Measurements from ENCODE around the gene AVPI1. TPM values are rescaled to one million over a fixed set of nuclear protein-coding genes. Genes with fewer than 3 reads are reported as not detected.
"Not testable (repeated sequence)": the region's sequence is repeated elsewhere in the genome, so short reads cannot be mapped to it uniquely, and the experiment has no call there.

AVPI1 gene
- total RNA-seq, 2 experiments from 2014 or later, result 1.8 to 1.9 TPM

GRCh38 chr10:97708167-97708566 lies 21.1 kb upstream of the AVPI1 start:
- H3K27me3 Mint-ChIP-seq, result peaks cover 36% of the 10 kb centered on the region
- ChIA-PET POLR2A (interaction anchor here (1.6 kb wide), 1 partner anchor 28 kb away, joined by 3 read pairs; the partner anchor contains the start of gene ZFYVE27), CTCF (interaction anchor here (0.9 to 5.4 kb wide), 5 partner anchors 11 to 333 kb away, joined by 3 to 111 read pairs (median 7); partner anchors contain the start of genes AVPI1 and ZFYVE27)
- H3K9me3 Mint-ChIP-seq, result no peaks in the 10 kb centered on the region
- no peak overlapping the region for H3K4me3 Mint-ChIP-seq
- H3K4me1 Mint-ChIP-seq, result peaks cover 7% of the 10 kb centered on the region
- no peak for DNase-seq
- no peaks in the 10 kb centered on the region for H3K36me3 Mint-ChIP-seq (ENCODE audit: low read depth)
- H3K27ac Mint-ChIP-seq, result no peak overlapping the region

DNA sequence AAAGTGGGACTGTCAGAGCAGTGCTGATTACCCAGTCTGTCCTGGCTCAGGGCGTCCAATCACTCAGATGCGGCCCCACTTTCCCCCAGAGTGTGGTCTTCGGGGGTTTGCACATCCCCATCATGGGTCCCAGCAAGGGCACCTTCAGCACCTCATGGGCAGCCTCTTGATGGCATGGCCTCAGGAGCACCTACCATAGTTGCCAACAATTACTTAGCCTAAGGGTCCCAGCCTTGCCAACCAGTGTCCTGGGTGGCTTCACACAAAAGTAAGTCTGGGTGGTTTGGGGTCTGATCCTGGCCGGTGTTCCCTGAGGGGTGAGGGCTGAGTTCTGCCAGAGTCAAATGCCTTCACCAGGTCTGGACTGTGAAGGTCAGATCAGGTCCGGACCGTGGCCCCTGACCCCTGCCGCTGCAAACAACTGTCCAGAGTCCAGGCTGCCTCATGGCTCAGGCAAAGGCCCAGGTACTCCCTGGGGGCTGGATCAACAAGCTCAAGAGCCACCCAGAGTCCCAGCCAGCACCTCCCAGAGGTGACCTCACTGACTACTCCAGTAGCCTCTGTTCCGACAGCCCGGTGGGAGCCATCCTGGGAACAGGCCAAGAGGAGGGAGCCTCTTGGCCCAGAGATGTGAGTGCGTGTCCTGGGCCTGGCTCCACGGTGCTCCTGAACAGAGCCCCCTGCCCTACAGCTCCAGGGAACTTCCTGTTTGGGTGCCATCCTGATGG lies 20.3 kb upstream of the AVPI1 start:
- no peak for DNase-seq
- ChIA-PET CTCF (interaction anchor here (1.4 to 5.4 kb wide), 3 partner anchors 10 to 25 kb away, joined by 5 to 111 read pairs (median 7); partner anchors contain the start of genes AVPI1 and ZFYVE27), POLR2A (no interaction called here)
- Mint-ChIP-seq H3K4me1 (peaks cover 3% of the 10 kb centered on the region), H3K27ac (no peak overlapping the region), H3K36me3 (ENCODE audit: low read depth) (no peaks in the 10 kb centered on the region), H3K27me3 (peaks cover 35% of the 10 kb centered on the region), H3K4me3 (no peak overlapping the region), H3K9me3 (no peaks in the 10 kb centered on the region)

DNA sequence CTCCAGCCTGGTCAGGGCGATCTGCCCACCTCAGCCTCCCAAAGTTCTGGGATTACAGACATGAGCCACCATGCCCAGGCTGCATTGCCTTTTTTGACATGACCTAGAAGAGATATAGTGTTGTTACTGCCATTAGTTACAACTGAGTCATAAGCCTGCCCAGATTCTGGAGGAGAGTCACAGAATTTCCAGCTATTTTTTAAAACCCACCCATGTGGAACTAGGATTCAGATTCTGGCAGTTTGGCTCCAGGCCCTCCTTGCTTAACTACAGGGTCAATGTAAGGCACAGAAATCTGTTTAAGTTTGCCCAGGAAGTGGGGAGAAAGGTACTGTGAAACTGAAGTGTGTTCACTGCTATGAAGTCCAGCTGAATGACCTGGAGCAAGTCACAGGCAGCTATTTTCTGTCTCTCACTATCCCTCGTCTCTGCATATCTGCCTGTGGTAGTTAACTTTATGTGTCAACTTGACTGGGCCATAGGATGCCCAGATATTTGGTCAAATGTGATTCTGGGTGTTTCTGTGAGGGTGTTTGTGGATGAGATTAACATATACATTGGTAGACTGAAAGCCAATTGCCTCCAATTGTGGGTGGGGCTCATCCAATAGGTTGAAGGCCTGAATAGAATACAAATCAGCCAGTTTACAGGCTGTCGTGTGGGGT lies 18.1 kb upstream of the AVPI1 start:
- CTCF ChIA-PET, result interaction anchor here (0.6 to 5.4 kb wide), 5 partner anchors 11 to 396 kb away, joined by 3 to 111 read pairs (median 5); partner anchors contain the start of gene ZFYVE27
- no peak overlapping the region for H3K4me3 Mint-ChIP-seq
- H3K36me3 Mint-ChIP-seq (ENCODE audit: low read depth), result no peaks in the 10 kb centered on the region
- H3K27ac Mint-ChIP-seq, result no peak overlapping the region
- peaks cover 29% of the 10 kb centered on the region for H3K27me3 Mint-ChIP-seq
- POLR2A ChIA-PET, result no interaction called here
- H3K9me3 Mint-ChIP-seq, result no peaks in the 10 kb centered on the region
- no peak for DNase-seq
- H3K4me1 Mint-ChIP-seq, result peaks cover 1% of the 10 kb centered on the region

- H3K9me3 Mint-ChIP-seq, result no peaks in the 10 kb centered on the region
- peaks cover 24% of the 10 kb centered on the region for H3K27me3 Mint-ChIP-seq
- ChIA-PET CTCF (interaction anchor here (0.6 to 4.2 kb wide), 8 partner anchors 12 to 900 kb away, joined by 3 to 44 read pairs (median 4); partner anchors contain the start of gene ZFYVE27), POLR2A (interaction anchor here (1.1 kb wide), 1 partner anchor 9 kb away, joined by 4 read pairs; the partner anchor contains the start of gene MARVELD1)
- no peak overlapping the region for H3K27ac Mint-ChIP-seq
- H3K36me3 Mint-ChIP-seq (ENCODE audit: low read depth), result no peaks in the 10 kb centered on the region
- no peak for DNase-seq
- peaks cover 1% of the 10 kb centered on the region for H3K4me1 Mint-ChIP-seq
- no peak overlapping the region for H3K4me3 Mint-ChIP-seq
Measured at GRCh38 chr10:97704341-97704740, 17.3 kb upstream of the AVPI1 start.

GRCh38 chr10:97703398-97704067 lies 16.5 kb upstream of the AVPI1 start:
- ChIA-PET CTCF (interaction anchor here (0.6 to 4.2 kb wide), 12 partner anchors 8 to 166 kb away, joined by 3 to 44 read pairs (median 6); partner anchors contain the start of genes AVPI1, MARVELD1 and ZFYVE27), POLR2A (interaction anchor here (1.1 kb wide), 1 partner anchor 10 kb away, joined by 4 read pairs; the partner anchor contains the start of gene MARVELD1)
- H3K27me3 Mint-ChIP-seq, result peaks cover 18% of the 10 kb centered on the region
- no peaks in the 10 kb centered on the region for H3K36me3 Mint-ChIP-seq (ENCODE audit: low read depth)
- H3K27ac Mint-ChIP-seq, result no peak overlapping the region
- no peaks in the 10 kb centered on the region for H3K9me3 Mint-ChIP-seq
- H3K4me1 Mint-ChIP-seq, result peaks cover 1% of the 10 kb centered on the region
- H3K4me3 Mint-ChIP-seq, result no peak overlapping the region
- no peak for DNase-seq

DNA sequence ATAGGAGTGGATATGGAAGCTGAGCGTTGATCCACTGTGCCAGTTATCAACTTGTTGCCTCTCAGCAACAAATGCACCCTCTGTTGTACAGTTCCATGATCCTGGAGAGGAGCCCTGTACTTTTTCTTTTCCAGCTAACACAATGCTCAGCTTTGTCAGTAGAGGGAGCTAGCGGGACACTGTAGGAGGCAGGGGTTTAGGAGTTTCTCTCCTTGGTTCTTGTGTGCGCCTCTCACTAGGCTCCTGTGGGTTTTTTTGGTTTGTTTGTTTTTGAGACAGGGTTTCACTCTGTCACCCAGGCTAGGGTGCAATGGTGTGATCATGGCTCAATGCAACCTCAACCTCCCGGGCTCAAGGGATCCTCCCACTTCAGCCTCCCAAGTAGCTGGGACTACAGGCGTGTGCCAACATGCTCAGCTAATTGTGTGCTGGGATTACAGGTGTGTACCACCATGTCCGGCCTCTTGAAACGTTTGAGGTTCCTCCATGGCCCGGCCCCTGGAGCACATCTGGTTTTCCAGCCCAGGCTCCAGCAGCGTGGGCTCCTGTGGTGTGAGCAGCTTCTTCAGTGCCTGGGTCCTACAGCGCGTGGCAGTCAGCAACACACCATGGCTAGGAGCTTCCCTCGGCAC lies 14.5 kb upstream of the AVPI1 start:
- Mint-ChIP-seq H3K27me3 (peaks cover 13% of the 10 kb centered on the region), H3K4me1 (peaks cover 1% of the 10 kb centered on the region), H3K4me3 (no peak overlapping the region), H3K36me3 (ENCODE audit: low read depth) (no peaks in the 10 kb centered on the region), H3K27ac (no peak overlapping the region), H3K9me3 (no peaks in the 10 kb centered on the region)
- ChIA-PET CTCF (interaction anchor here (0.8 to 4.2 kb wide), 29 partner anchors 8 to 344 kb away, joined by 3 to 44 read pairs (median 6); partner anchors contain the start of genes AVPI1, MARVELD1, MORN4 and ZFYVE27), POLR2A (interaction anchor here (1.2 to 2.0 kb wide), 2 partner anchors 15 to 35 kb away, joined by 3 to 8 read pairs; partner anchors contain the start of genes AVPI1 and ZFYVE27)
- DNase-seq, result peak; percentile 49

DNA sequence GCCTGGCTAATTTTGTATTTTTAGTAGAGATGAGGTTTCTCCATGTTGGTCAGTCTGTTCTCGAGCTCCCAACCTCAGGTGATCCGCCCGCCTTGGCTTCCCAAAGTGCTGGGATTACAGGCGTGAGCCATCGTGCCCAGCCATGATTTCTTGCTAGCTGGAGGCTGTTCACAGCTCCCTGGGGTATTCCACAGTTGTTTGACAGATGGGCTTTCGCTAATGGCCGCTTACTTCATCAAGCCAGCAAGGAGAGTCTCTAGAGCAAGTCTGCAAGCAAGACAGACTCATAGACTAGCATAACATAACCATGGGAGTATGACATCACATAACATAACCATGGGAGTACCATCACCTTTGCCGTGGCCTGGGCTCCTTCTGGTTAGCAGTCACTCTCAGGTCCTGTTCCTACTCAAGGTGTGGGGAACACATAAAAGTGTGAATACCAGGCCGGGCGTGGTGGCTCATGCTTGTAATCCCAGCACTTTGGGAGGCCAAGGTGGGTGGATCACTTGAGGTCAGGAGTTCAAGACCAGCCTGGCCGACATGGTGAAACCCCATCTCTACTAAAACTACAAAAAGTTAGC lies 11.1 kb upstream of the AVPI1 start:
- DNase-seq; H3K4me3 Mint-ChIP-seq; POLR2A ChIA-PET; H3K4me1 Mint-ChIP-seq; H3K36me3 Mint-ChIP-seq (ENCODE audit: low read depth); H3K27ac Mint-ChIP-seq; H3K9me3 Mint-ChIP-seq; H3K27me3 Mint-ChIP-seq: not testable (repeated sequence)
- CTCF ChIA-PET, result interaction anchor here (2.2 to 3.1 kb wide), 2 partner anchors 10 to 11 kb away, joined by 7 to 17 read pairs; partner anchors contain the start of gene AVPI1

DNA sequence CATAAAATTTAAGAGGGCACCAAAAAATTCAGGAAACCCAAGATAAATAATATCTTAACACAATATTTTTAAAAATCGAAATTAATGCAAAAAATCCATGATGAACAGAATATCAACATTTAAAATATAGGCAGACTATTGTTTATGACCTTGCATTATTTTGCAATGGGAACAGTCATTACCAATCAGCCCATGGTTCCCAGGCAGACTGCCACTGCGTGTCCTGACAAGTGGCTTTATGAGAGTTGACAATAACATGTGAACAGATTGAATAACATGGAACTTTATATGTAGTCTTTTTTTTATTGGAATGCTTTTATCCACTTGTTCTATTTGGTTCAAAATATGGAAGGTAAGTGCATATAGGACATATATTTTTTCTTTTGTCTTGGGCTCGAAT lies 3.1 kb upstream of the AVPI1 start:
- Mint-ChIP-seq H3K27ac (no peak overlapping the region), H3K27me3 (peaks cover 9% of the 10 kb centered on the region), H3K4me3 (no peak overlapping the region), H3K4me1 (peaks cover 17% of the 10 kb centered on the region), H3K9me3 (no peaks in the 10 kb centered on the region), H3K36me3 (ENCODE audit: low read depth) (no peaks in the 10 kb centered on the region)
- DNase-seq, result no peak
- CTCF ChIA-PET, result interaction anchor here (5.7 to 5.8 kb wide), 2 partner anchors 12 to 42 kb away, joined by 35 to 36 read pairs; no protein-coding TSS in a partner anchor
- POLR2A ChIA-PET, result no interaction called here

GRCh38 chr10:97689559-97690020 lies 2.5 kb upstream of the AVPI1 start:
- H3K27ac Mint-ChIP-seq, result no peak overlapping the region
- DNase-seq, result no peak
- no peaks in the 10 kb centered on the region for H3K36me3 Mint-ChIP-seq (ENCODE audit: low read depth)
- CTCF ChIA-PET, result interaction anchor here (5.7 to 5.8 kb wide), 2 partner anchors 12 to 42 kb away, joined by 35 to 36 read pairs; no protein-coding TSS in a partner anchor
- H3K4me3 Mint-ChIP-seq, result no peak overlapping the region
- peaks cover 17% of the 10 kb centered on the region for H3K4me1 Mint-ChIP-seq
- peaks cover 9% of the 10 kb centered on the region for H3K27me3 Mint-ChIP-seq
- no peaks in the 10 kb centered on the region for H3K9me3 Mint-ChIP-seq
- POLR2A ChIA-PET, result interaction anchor here (1.0 kb wide), 1 partner anchor 49 kb away, joined by 3 read pairs; the partner anchor contains the start of gene PI4K2A

DNA sequence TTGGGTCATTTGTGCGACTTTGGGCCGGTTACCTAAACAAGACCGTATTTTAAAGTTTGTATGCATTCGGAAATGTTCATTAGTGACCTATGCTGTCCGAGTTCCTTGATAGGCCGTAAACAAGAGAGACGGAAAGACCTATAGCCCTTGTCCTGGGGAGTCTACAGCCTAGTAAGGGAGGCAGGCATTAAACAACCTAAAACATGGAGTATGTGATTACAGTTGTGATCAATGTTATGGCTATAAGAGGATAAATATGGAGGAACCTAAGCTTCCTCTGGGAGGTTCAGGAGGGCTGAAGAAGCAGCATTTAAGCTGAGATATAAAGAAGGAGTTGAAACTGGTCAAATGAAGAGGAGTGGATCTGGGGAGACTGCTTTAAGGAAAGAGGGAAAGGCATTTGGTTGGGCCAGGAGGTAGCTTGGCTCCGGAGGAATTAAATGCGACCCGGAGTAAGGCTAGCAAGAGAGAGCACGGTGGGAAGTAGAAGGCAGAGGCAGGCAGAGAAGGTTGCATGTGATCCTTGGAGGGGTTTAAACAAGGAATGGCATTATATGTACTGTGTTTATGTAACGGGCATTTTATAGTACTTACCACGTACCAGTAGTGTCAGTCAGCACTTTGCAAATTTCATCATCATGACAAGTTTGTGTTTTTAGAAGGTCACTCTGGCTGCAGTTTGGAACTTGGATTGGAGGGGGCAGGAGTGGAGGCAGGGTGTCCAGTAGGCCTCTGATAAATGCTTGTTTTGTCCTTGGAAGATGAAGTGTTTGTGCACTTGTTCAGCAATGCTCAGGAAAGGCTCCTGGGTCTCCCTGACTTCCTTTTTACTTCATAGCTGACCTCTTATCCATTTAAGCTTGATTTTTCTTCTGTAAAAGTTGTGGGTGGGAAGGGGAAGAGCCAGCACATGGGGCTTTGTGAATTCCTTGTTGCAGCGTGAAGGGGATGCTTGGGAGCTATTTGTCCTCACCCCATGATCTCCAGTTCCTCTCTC lies 1.0 kb upstream of the AVPI1 start:
- no peak for DNase-seq
- POLR2A ChIA-PET, result interaction anchor here (1.0 to 2.8 kb wide), 6 partner anchors 9 to 181 kb away, joined by 3 to 15 read pairs (median 7); partner anchors contain the start of genes PI4K2A and ZFYVE27
- CTCF ChIA-PET, result interaction anchor here (0.6 to 5.8 kb wide), 11 partner anchors 9 to 264 kb away, joined by 4 to 36 read pairs (median 13); partner anchors contain the start of genes PI4K2A and ZFYVE27
- Mint-ChIP-seq H3K36me3 (ENCODE audit: low read depth) (no peaks in the 10 kb centered on the region), H3K27me3 (peaks cover 5% of the 10 kb centered on the region), H3K4me3 (peak overlapping the region; percentile 75), H3K9me3 (no peaks in the 10 kb centered on the region), H3K4me1 (peaks cover 17% of the 10 kb centered on the region), H3K27ac (no peak overlapping the region)
